MCF 10A (cell line): ENCODE results near the gene TFIP11. TPM values are rescaled to one million over a fixed set of nuclear protein-coding genes. Genes with fewer than 3 reads are reported as not detected.

Experiments
- BruUV-seq: library from RNA; stranded (reverse); fragments of 400-500 nt; replicated peaks from 2 replicates; lab custom pipeline; 2021; lab: Mats Ljungman, UMichigan
- CTCF ChIA-PET: fragments of 300-600 bp; sonication (Branson Sonifier 250); formaldehyde crosslinking; extraction: SDS; loops from one replicate; lab custom pipeline; 2021; ENCODE audit warnings: antibody characterized with exemption, inconsistent platforms; lab: Yijun Ruan, JAX
- POLR2A ChIA-PET: fragments of 300-600, 350-650 bp; sonication (Branson Sonifier 250); formaldehyde crosslinking; extraction: SDS; loops from one replicate; lab custom pipeline; 2020; ENCODE audit warnings: antibody characterized with exemption, inconsistent platforms; lab: Yijun Ruan, JAX
- DNase-seq: peaks from one replicate; pipeline ENCODE4 v3.0.0-alpha.2; 2018; ENCODE audit not compliant: unreplicated experiment
- H3K27ac Mint-ChIP-seq: one replicate; pipeline ENCODE4 v1.8.0; 2022; ENCODE audit warnings: mild to moderate bottlenecking, low read depth, mixed read lengths; ENCODE audit not compliant: unreplicated experiment
- H3K27me3 Mint-ChIP-seq: one replicate; pipeline ENCODE4 v1.8.0; 2022; ENCODE audit warnings: mixed read lengths; ENCODE audit not compliant: insufficient read depth, unreplicated experiment
- H3K36me3 Mint-ChIP-seq: one replicate; pipeline ENCODE4 v1.8.0; 2022; ENCODE audit warnings: mild to moderate bottlenecking, moderate library complexity, mixed read lengths; ENCODE audit not compliant: insufficient read depth, unreplicated experiment
- H3K4me1 Mint-ChIP-seq: one replicate; pipeline ENCODE4 v1.8.0; 2022; ENCODE audit warnings: mixed read lengths; ENCODE audit not compliant: insufficient read depth, unreplicated experiment
- H3K4me3 Mint-ChIP-seq: one replicate; pipeline ENCODE4 v1.8.0; 2022; ENCODE audit warnings: mild to moderate bottlenecking, moderate library complexity, mixed read lengths; ENCODE audit not compliant: unreplicated experiment
- H3K9me3 Mint-ChIP-seq: one replicate; pipeline ENCODE4 v1.8.0; 2022; ENCODE audit warnings: mixed read lengths; ENCODE audit not compliant: unreplicated experiment
- intact Hi-C: fragments of 100-400 bp; cut with micrococcal nuclease; formaldehyde crosslinking; loops from 2 replicates; pipeline ENCODE4 v1.14.1; 2022
- total RNA-seq: library from RNA; stranded (reverse); gene quantifications from 2 replicates; pipeline ENCODE4 v1.2.3, GENCODE V29; 2022
- TF ChIP-seq, protein P1 (sequence below): fragments of 200-600 bp; IDR thresholded peaks from one replicate; pipeline ENCODE4 v1.8.0; 2022; ENCODE audit warnings: antibody characterized with exemption, mild to moderate bottlenecking; ENCODE audit not compliant: unreplicated experiment

The TFIP11 gene
- total RNA-seq, 1 experiment from 2014 or later, result 41.0 TPM

- Mint-ChIP-seq H3K36me3 (peaks cover 49% of the 10 kb centered on the region), H3K27me3 (no peaks in the 10 kb centered on the region), H3K9me3 (no peaks in the 10 kb centered on the region), H3K4me1 (no peaks in the 10 kb centered on the region), H3K4me3 (no peak overlapping the region), H3K27ac (no peak overlapping the region)
- POLR2A ChIA-PET, result interaction anchor here (0.6 kb wide), 1 partner anchor 87 kb away, joined by 4 read pairs; no protein-coding TSS in a partner anchor
- no peak for DNase-seq
- TF ChIP-seq, protein P1, sequence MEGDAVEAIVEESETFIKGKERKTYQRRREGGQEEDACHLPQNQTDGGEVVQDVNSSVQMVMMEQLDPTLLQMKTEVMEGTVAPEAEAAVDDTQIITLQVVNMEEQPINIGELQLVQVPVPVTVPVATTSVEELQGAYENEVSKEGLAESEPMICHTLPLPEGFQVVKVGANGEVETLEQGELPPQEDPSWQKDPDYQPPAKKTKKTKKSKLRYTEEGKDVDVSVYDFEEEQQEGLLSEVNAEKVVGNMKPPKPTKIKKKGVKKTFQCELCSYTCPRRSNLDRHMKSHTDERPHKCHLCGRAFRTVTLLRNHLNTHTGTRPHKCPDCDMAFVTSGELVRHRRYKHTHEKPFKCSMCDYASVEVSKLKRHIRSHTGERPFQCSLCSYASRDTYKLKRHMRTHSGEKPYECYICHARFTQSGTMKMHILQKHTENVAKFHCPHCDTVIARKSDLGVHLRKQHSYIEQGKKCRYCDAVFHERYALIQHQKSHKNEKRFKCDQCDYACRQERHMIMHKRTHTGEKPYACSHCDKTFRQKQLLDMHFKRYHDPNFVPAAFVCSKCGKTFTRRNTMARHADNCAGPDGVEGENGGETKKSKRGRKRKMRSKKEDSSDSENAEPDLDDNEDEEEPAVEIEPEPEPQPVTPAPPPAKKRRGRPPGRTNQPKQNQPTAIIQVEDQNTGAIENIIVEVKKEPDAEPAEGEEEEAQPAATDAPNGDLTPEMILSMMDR, result no peak
- intact Hi-C loops, result no loop called here
- BruUV-seq, result no TSS peak
- CTCF ChIA-PET, result interaction anchor here (0.6 to 0.7 kb wide), 3 partner anchors 9 to 66 kb away, joined by 3 read pairs; no protein-coding TSS in a partner anchor
Observed at GRCh38 chr22:26457661-26458272, 54.5 kb downstream of the TFIP11 start.

- H3K36me3 Mint-ChIP-seq, result peaks cover 54% of the 10 kb centered on the region
Observed at GRCh38 chr22:26453812-26454500, 58.3 kb downstream of the TFIP11 start.

DNA sequence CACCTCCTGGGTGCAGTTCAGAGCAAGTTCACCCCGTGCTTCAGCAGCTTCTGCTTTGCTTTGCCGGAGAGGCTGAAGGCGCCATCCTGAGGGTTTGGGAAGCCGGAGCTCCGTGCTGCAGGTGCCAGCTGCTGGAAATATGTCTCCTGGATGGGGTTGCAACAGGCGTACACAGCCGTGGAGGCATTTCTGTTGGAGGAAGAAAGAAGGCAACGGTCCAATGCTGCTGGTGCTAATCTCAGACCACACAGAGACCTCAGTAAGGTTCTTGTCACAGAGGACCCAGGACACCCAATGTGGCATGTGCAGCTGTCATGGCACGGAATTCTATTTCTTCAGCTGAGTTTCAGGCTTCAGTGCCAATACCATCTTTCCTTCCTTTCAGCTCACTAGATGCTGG, 59.1 kb downstream of the TFIP11 start:
- no peaks in the 10 kb centered on the region for H3K4me1 Mint-ChIP-seq
- peaks cover 47% of the 10 kb centered on the region for H3K36me3 Mint-ChIP-seq
- no peak overlapping the region for H3K4me3 Mint-ChIP-seq
- DNase-seq, result no peak
- ChIA-PET CTCF (interaction anchor here (0.7 to 2.4 kb wide), 2 partner anchors 8 to 23 kb away, joined by 4 to 19 read pairs; no protein-coding TSS in a partner anchor), POLR2A (interaction anchor here (1.1 kb wide), 1 partner anchor 48 kb away, joined by 3 read pairs; no protein-coding TSS in a partner anchor)
- intact Hi-C loops, result no loop called here
- TF ChIP-seq, protein P1, result no peak
- no peak overlapping the region for H3K27ac Mint-ChIP-seq
- no peaks in the 10 kb centered on the region for H3K9me3 Mint-ChIP-seq
- no TSS peak for BruUV-seq
- no peaks in the 10 kb centered on the region for H3K27me3 Mint-ChIP-seq

More at GRCh38 chr22:26453812-26454500, 58.3 kb downstream of the TFIP11 start:
- Mint-ChIP-seq H3K9me3 (no peaks in the 10 kb centered on the region), H3K27ac (no peak overlapping the region), H3K27me3 (no peaks in the 10 kb centered on the region), H3K4me3 (no peak overlapping the region), H3K4me1 (no peaks in the 10 kb centered on the region)
- ChIA-PET CTCF (interaction anchor here (0.6 kb wide), 2 partner anchors 10 to 24 kb away, joined by 3 read pairs; no protein-coding TSS in a partner anchor), POLR2A (interaction anchor here (1.1 kb wide), 1 partner anchor 49 kb away, joined by 3 read pairs; no protein-coding TSS in a partner anchor)
- intact Hi-C loops, result no loop called here
- BruUV-seq, result no TSS peak
- no peak for DNase-seq
- TF ChIP-seq, protein P1, result no peak
